CD14-positive monocyte (primary cell): Measurements from ENCODE around the gene P3H2. TPM values are rescaled to one million over a fixed set of nuclear protein-coding genes. Genes with fewer than 3 reads are reported as not detected.

Experiments
- DNase-seq, 3 donors: peaks; one replicate each; pipeline ENCODE4 v3.0.0-alpha.2; 2011 to 2022
- H2AFZ ChIP-seq: 2 replicates; pipeline ENCODE4 v1.6.0; 2012; ENCODE audit warnings: mild to moderate bottlenecking, low read depth, low read length, inconsistent platforms; ENCODE audit not compliant: insufficient read depth, poor library complexity, severe bottlenecking
- H3K27ac ChIP-seq, 2 donors: 1 replicate in 1 of 2; 2 replicates in 1 of 2; pipeline ENCODE4 v1.5.1; 2012 to 2013; ENCODE audit warnings: low read length in 2 of 2, control low read depth in 1 of 2, inconsistent platforms in 1 of 2, low read depth in 1 of 2, mild to moderate bottlenecking in 1 of 2
- H3K27me3 ChIP-seq, 2 donors: one replicate each; pipeline versions ENCODE4 v1.6.0 to v1.6.1; 2011 to 2013; ENCODE audit warnings: low read length in 2 of 2; ENCODE audit not compliant: control insufficient read depth in 2 of 2, insufficient read depth in 2 of 2
- H3K36me3 ChIP-seq, 2 donors: replicated peaks in 1 of 2; 1 replicate in 1 of 2; 2 replicates in 1 of 2; pipeline versions ENCODE4 v1.5.1 to v1.6.1; 2012 to 2013; ENCODE audit warnings: low read length in 2 of 2, control low read depth in 1 of 2, inconsistent platforms in 1 of 2, mild to moderate bottlenecking in 1 of 2; ENCODE audit not compliant: insufficient read depth in 2 of 2, control insufficient read depth in 1 of 2
- H3K4me1 ChIP-seq, 2 donors: 1 replicate in 1 of 2; 2 replicates in 1 of 2; pipeline versions ENCODE4 v1.5.1 to v1.6.1; 2012 to 2013; ENCODE audit warnings: low read length in 2 of 2, control low read depth in 1 of 2, inconsistent platforms in 1 of 2, mild to moderate bottlenecking in 1 of 2, moderate library complexity in 1 of 2; ENCODE audit not compliant: insufficient read depth in 2 of 2, control insufficient read depth in 1 of 2
- H3K4me2 ChIP-seq: replicated peaks from 2 replicates; pipeline ENCODE3; 2012; ENCODE audit warnings: low read length, moderate library complexity, mild to moderate bottlenecking; ENCODE audit not compliant: poor library complexity, severe bottlenecking; ENCODE audit errors: extremely low read depth
- H3K4me3 ChIP-seq, 3 experiments: fragments of 200-600 bp in 1 of 3; sonication (generic) in 1 of 3; replicated peaks in 1 of 3; 1 replicate in 2 of 3; 2 replicates in 1 of 3; pipeline ENCODE4 v1.5.1; 2011 to 2013; ENCODE audit warnings: low read length in 3 of 3, mild to moderate bottlenecking in 3 of 3, control low read depth in 2 of 3, low read depth in 2 of 3, inconsistent platforms in 1 of 3, moderate library complexity in 1 of 3
- H3K79me2 ChIP-seq: 2 replicates; pipeline ENCODE4 v1.6.0; 2012; ENCODE audit warnings: mild to moderate bottlenecking, control low read depth, inconsistent platforms, low read length, moderate library complexity; ENCODE audit not compliant: insufficient read depth
- H3K9ac ChIP-seq: 2 replicates; pipeline ENCODE4 v1.6.0; 2017; ENCODE audit warnings: low read length, mild to moderate bottlenecking; ENCODE audit not compliant: insufficient read depth, poor library complexity, severe bottlenecking
- H3K9me3 ChIP-seq, 2 donors: replicated peaks in 1 of 2; 1 replicate in 1 of 2; 2 replicates in 1 of 2; pipeline versions ENCODE4 v1.5.1 to v1.6.1; 2012 to 2013; ENCODE audit warnings: low read length in 2 of 2, control low read depth in 1 of 2; ENCODE audit not compliant: control insufficient read depth in 1 of 2, insufficient read depth in 1 of 2
- H4K20me1 ChIP-seq: 2 replicates; pipeline ENCODE4 v1.6.0; 2012; ENCODE audit warnings: mild to moderate bottlenecking, low read length, control low read depth, moderate library complexity; ENCODE audit not compliant: insufficient read depth
- H3K27ac Mint-ChIP-seq, 7 donors: one replicate each; pipeline ENCODE4 v1.8.0; 2020; ENCODE audit warnings: mild to moderate bottlenecking in 7 of 7, mixed read lengths in 7 of 7, moderate library complexity in 6 of 7, inconsistent platforms in 2 of 7
- H3K27me3 Mint-ChIP-seq, 3 donors: one replicate each; pipeline ENCODE4 v1.8.0; 2021 to 2022; ENCODE audit warnings: low read depth in 3 of 3, mild to moderate bottlenecking in 3 of 3, mixed read lengths in 3 of 3, moderate library complexity in 3 of 3, inconsistent platforms in 1 of 3
- H3K36me3 Mint-ChIP-seq, 2 donors: one replicate each; pipeline ENCODE4 v1.8.0; 2020; ENCODE audit warnings: mixed read lengths in 2 of 2, inconsistent platforms in 1 of 2, mild to moderate bottlenecking in 1 of 2
- H3K4me1 Mint-ChIP-seq: one replicate; pipeline ENCODE4 v1.8.0; 2020; ENCODE audit warnings: mild to moderate bottlenecking, mixed read lengths
- H3K4me3 Mint-ChIP-seq, 2 donors: one replicate each; pipeline ENCODE4 v1.8.0; 2020; ENCODE audit warnings: mild to moderate bottlenecking in 2 of 2, mixed read lengths in 2 of 2, moderate library complexity in 1 of 2
- H3K9me3 Mint-ChIP-seq, 7 donors: one replicate each; pipeline ENCODE4 v1.8.0; 2020 to 2022; ENCODE audit warnings: mixed read lengths in 7 of 7, mild to moderate bottlenecking in 6 of 7, moderate library complexity in 6 of 7, inconsistent platforms in 2 of 7
- CTCF ChIP-seq: fragments of 200-600 bp; IDR thresholded peaks from one replicate; pipeline ENCODE4 v1.8.0; 2022; ENCODE audit warnings: antibody characterized with exemption, mild to moderate bottlenecking
- WGBS: methylation state at CpG from one replicate; pipeline ENCODE4 v1.1.5; 2013; ENCODE audit warnings: missing lambda C conversion rate; ENCODE audit not compliant: insufficient coverage; 5-methylcytosine and 5-hydroxymethylcytosine counted together
- intact Hi-C, 2 donors: fragments of 100-400 bp; cut with micrococcal nuclease; formaldehyde crosslinking; loops; one replicate each; pipeline versions ENCODE4 v1.15.0 to v1.15.1; 2023
- polyA plus RNA-seq, 3 donors: library from polyadenylated mRNA; depleted of rRNA in 1 of 3; unstranded in 2 of 3; stranded (reverse) in 1 of 3; fragments of 300-500 nt in 2 of 3; fragments of >200 nt in 1 of 3; fragmentation: Illumina TruSeq in 2 of 3; gene quantifications; 1 replicate in 2 of 3; 2 replicates in 1 of 3; pipeline ENCODE4 v1.2.3, GENCODE V29; 2012 to 2021

Gene P3H2
- polyA plus RNA-seq, 3 donors: 0.25 to 0.31 (median 0.27) TPM

- no peak overlapping the region for H3K4me3 Mint-ChIP-seq
- peaks cover 0 to 2% of the 10 kb centered on the region in 2 donors for H3K27me3 ChIP-seq
- H3K4me2 ChIP-seq: no peak overlapping the region
- H3K4me1 Mint-ChIP-seq: no peaks in the 10 kb centered on the region
- no peaks in the 10 kb centered on the region for H3K36me3 Mint-ChIP-seq
- 91% methylated on average over 4 of the region's 4 CpGs for WGBS
- H3K9me3 Mint-ChIP-seq: no peaks in the 10 kb centered on the region
- DNase-seq: no peak
- H3K4me3 ChIP-seq: no peak overlapping the region
- no peak overlapping the region for H3K27ac ChIP-seq
- H3K9ac ChIP-seq: no peak overlapping the region
- no peak for TF ChIP-seq CTCF
- intact Hi-C loops: no loop called here
- H3K27ac Mint-ChIP-seq: no peak overlapping the region
- peaks cover 3 to 6% (median 5%) of the 10 kb centered on the region in 3 donors for H3K27me3 Mint-ChIP-seq
- no peaks in the 10 kb centered on the region for H3K36me3 ChIP-seq
- no peaks in the 10 kb centered on the region for H3K79me2 ChIP-seq
- no peaks in the 10 kb centered on the region for H3K4me1 ChIP-seq
- H4K20me1 ChIP-seq: no peaks in the 10 kb centered on the region
- H3K9me3 ChIP-seq: no peaks in the 10 kb centered on the region
- H2AFZ ChIP-seq: no peak overlapping the region
Measured at GRCh38 chr3:189949580-189949979, 171.1 kb downstream of the P3H2 start.

DNA sequence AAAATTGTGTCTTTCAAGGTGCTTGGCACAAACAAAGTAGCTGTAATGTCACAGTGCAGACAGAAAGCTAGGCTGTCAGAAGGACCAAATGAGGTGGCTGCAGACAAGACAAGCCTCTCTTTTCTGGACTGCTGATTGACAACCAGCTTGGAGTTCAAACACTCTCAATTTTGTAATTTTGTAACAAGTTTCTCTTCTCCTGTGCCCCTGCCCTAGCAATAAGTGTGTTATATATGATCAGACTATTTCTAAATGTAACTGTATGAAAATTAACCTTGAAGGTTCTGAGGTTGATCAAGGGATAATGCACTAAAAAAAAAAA lies 172.0 kb downstream of the P3H2 start:
- Mint-ChIP-seq H3K9me3 (no peaks in the 10 kb centered on the region), H3K27ac (no peak overlapping the region), H3K4me1 (no peaks in the 10 kb centered on the region), H3K36me3 (no peaks in the 10 kb centered on the region), H3K27me3 (peaks cover 3 to 6% (median 5%) of the 10 kb centered on the region in 3 donors), H3K4me3 (no peak overlapping the region)
- intact Hi-C loops: no loop called here
- TF ChIP-seq CTCF: no peak
- Histone ChIP-seq H3K27me3 (peaks cover 0 to 2% of the 10 kb centered on the region in 2 donors), H4K20me1 (no peaks in the 10 kb centered on the region), H3K27ac (no peak overlapping the region), H3K4me1 (no peaks in the 10 kb centered on the region), H3K36me3 (no peaks in the 10 kb centered on the region), H3K79me2 (no peaks in the 10 kb centered on the region), H2AFZ (no peak overlapping the region), H3K4me2 (no peak overlapping the region), H3K4me3 (no peak overlapping the region), H3K9ac (no peak overlapping the region), H3K9me3 (no peaks in the 10 kb centered on the region)
- DNase-seq: no peak
